ENCODE data around the gene CAVIN2.

CAVIN2 gene

GRCh38 chr2:191838526-191838925, 8.4 kb downstream of the CAVIN2 start:
- no peak for DNase-seq

GRCh38 chr2:191836853-191837769, 9.8 kb downstream of the CAVIN2 start:
- DNase-seq: no peak

- no peak for DNase-seq
Observed at GRCh38 chr2:191836471-191836852, 10.4 kb downstream of the CAVIN2 start.

GRCh38 chr2:191835539-191836350, 11.1 kb downstream of the CAVIN2 start:
- no peak for DNase-seq

GRCh38 chr2:191835100-191835499, 11.8 kb downstream of the CAVIN2 start:
- no peak for DNase-seq

GRCh38 chr2:191833356-191833755, 13.5 kb downstream of the CAVIN2 start:
- no peak for DNase-seq

- DNase-seq: no peak
Observed at GRCh38 chr2:191832668-191833067, 14.2 kb downstream of the CAVIN2 start.

GRCh38 chr2:191831410-191831994, 15.4 kb downstream of the CAVIN2 start:
- DNase-seq: no peak

GRCh38 chr2:191824398-191824797, 22.5 kb downstream of the CAVIN2 start:
- DNase-seq: no peak

- no peak for DNase-seq
Observed at GRCh38 chr2:191821078-191821477, 25.8 kb downstream of the CAVIN2 start.

- DNase-seq: no peak
Observed at GRCh38 chr2:191818725-191819350, 28.1 kb downstream of the CAVIN2 start.

- no peak for DNase-seq
Observed at GRCh38 chr2:191818133-191818532, 28.8 kb downstream of the CAVIN2 start.

- DNase-seq: no peak
Observed at GRCh38 chr2:191815010-191815409, 31.9 kb downstream of the CAVIN2 start.

GRCh38 chr2:191813943-191814342, 32.9 kb downstream of the CAVIN2 start:
- no peak for DNase-seq

- peak; percentile 54 for DNase-seq
Observed at GRCh38 chr2:191811807-191812602, 34.9 kb downstream of the CAVIN2 start.

GRCh38 chr2:191806396-191806795, 40.5 kb downstream of the CAVIN2 start:
- no peak for DNase-seq

- no peak for DNase-seq
Observed at GRCh38 chr2:191804766-191805165, 42.1 kb downstream of the CAVIN2 start.

- no peak for DNase-seq
Observed at GRCh38 chr2:191803007-191803406, 43.9 kb downstream of the CAVIN2 start.

- no peak for DNase-seq
Observed at GRCh38 chr2:191802180-191802579, 44.7 kb downstream of the CAVIN2 start.

GRCh38 chr2:191800874-191801273, 46.0 kb downstream of the CAVIN2 start:
- DNase-seq: no peak

- no peak for DNase-seq
Observed at GRCh38 chr2:191799526-191799925, 47.4 kb downstream of the CAVIN2 start.
